DOHH2 (cell line): Measurements from ENCODE around the gene C9orf43.

Experiments
- H3F3A ChIP-seq: fragments of 200-600 bp; sonication (generic), shearing (Covaris generic); 2 replicates; pipeline ENCODE4 v1.6.0; 2016; ENCODE audit warnings: antibody characterized with exemption, mild to moderate bottlenecking; ENCODE audit not compliant: control insufficient read depth, insufficient read depth
- H3K27ac ChIP-seq: fragments of 200-600 bp; sonication (generic); 2 replicates; pipeline ENCODE4 v1.5.1; 2014; ENCODE audit warnings: low read depth, mild to moderate bottlenecking, low read length, moderate library complexity
- H3K27me3 ChIP-seq: fragments of 200-600 bp; sonication (generic); 2 replicates; pipeline ENCODE4 v1.6.1; 2014; ENCODE audit warnings: mild to moderate bottlenecking, low read length, mixed read lengths; ENCODE audit not compliant: control insufficient read depth
- H3K36me3 ChIP-seq: fragments of 200-600 bp; sonication (generic); 2 replicates; pipeline ENCODE4 v1.6.1; 2014; ENCODE audit warnings: mild to moderate bottlenecking, low read length, moderate library complexity, mixed read lengths; ENCODE audit not compliant: control insufficient read depth
- H3K4me1 ChIP-seq: fragments of 200-600 bp; sonication (generic); 2 replicates; pipeline ENCODE4 v1.6.1; 2014; ENCODE audit warnings: mild to moderate bottlenecking, low read length, mixed read lengths; ENCODE audit not compliant: control insufficient read depth
- H3K4me2 ChIP-seq: fragments of 200-600 bp; sonication (generic); 2 replicates; pipeline ENCODE4 v1.6.0; 2014; ENCODE audit warnings: mild to moderate bottlenecking, low read length, moderate library complexity
- H3K4me3 ChIP-seq: fragments of 200-600 bp; sonication (generic); 2 replicates; pipeline ENCODE4 v1.5.1; 2014; ENCODE audit warnings: mild to moderate bottlenecking, low read length, mixed read lengths
- H3K79me2 ChIP-seq: fragments of 200-600 bp; sonication (generic); 2 replicates; pipeline ENCODE4 v1.6.1; 2014; ENCODE audit warnings: mild to moderate bottlenecking, low read length, mixed read lengths; ENCODE audit not compliant: control insufficient read depth
- H3K9me2 ChIP-seq: fragments of 200-600 bp; sonication (generic); replicated peaks from 2 replicates; pipeline ENCODE4 v1.6.1; 2014; ENCODE audit warnings: mild to moderate bottlenecking, low read length, mixed read lengths; ENCODE audit not compliant: control insufficient read depth
- H3K9me3 ChIP-seq: fragments of 200-600 bp; sonication (generic); 2 replicates; pipeline ENCODE4 v1.6.1; 2014; ENCODE audit warnings: antibody characterized with exemption, low read length, mixed read lengths; ENCODE audit not compliant: control insufficient read depth, insufficient read depth
- H4K20me1 ChIP-seq: fragments of 200-600 bp; sonication (generic); 2 replicates; pipeline ENCODE4 v1.6.0; 2014; ENCODE audit warnings: low read depth, mild to moderate bottlenecking, antibody characterized with exemption, low read length, moderate library complexity; ENCODE audit not compliant: control insufficient read depth, insufficient read depth
- EZH2phosphoT487 ChIP-seq: fragments of 200-600 bp; sonication (generic); IDR thresholded peaks from 2 replicates; pipeline ENCODE4 v1.6.1; 2017; ENCODE audit warnings: borderline replicate concordance, mild to moderate bottlenecking, antibody characterized with exemption, low read length, moderate library complexity, mixed read lengths
- TF ChIP-seq, protein P1 (sequence below): fragments of 200-600 bp; sonication (generic); IDR thresholded peaks from one replicate; pipeline ENCODE4 v1.5.1; 2014; ENCODE audit warnings: antibody characterized with exemption, mild to moderate bottlenecking, low read depth, low read length; ENCODE audit not compliant: poor library complexity, severe bottlenecking

Gene C9orf43

GRCh38 chr9:113477058-113477457, 66.5 kb downstream of the C9orf43 start:
- Histone ChIP-seq H3K79me2 (no peaks in the 10 kb centered on the region), H3K4me1 (no peaks in the 10 kb centered on the region), H3K36me3 (no peaks in the 10 kb centered on the region), H3K4me3 (no peak overlapping the region), H4K20me1 (no peaks in the 10 kb centered on the region), H3K9me3 (no peaks in the 10 kb centered on the region), H3K27me3 (peaks cover 21% of the 10 kb centered on the region), H3K4me2 (no peak overlapping the region), H3F3A (no peaks in the 10 kb centered on the region), H3K9me2 (no peaks in the 10 kb centered on the region), H3K27ac (no peak overlapping the region)
- TF ChIP-seq EZH2phosphoT487 = no peak

GRCh38 chr9:113477661-113478060, 67.1 kb downstream of the C9orf43 start:
- H3K79me2 ChIP-seq = no peaks in the 10 kb centered on the region
- no peak overlapping the region for H3K27ac ChIP-seq
- TF ChIP-seq, protein P1, sequence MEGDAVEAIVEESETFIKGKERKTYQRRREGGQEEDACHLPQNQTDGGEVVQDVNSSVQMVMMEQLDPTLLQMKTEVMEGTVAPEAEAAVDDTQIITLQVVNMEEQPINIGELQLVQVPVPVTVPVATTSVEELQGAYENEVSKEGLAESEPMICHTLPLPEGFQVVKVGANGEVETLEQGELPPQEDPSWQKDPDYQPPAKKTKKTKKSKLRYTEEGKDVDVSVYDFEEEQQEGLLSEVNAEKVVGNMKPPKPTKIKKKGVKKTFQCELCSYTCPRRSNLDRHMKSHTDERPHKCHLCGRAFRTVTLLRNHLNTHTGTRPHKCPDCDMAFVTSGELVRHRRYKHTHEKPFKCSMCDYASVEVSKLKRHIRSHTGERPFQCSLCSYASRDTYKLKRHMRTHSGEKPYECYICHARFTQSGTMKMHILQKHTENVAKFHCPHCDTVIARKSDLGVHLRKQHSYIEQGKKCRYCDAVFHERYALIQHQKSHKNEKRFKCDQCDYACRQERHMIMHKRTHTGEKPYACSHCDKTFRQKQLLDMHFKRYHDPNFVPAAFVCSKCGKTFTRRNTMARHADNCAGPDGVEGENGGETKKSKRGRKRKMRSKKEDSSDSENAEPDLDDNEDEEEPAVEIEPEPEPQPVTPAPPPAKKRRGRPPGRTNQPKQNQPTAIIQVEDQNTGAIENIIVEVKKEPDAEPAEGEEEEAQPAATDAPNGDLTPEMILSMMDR = no peak
- no peak for TF ChIP-seq EZH2phosphoT487
- H3K36me3 ChIP-seq = no peaks in the 10 kb centered on the region
- peaks cover 21% of the 10 kb centered on the region for H3K27me3 ChIP-seq
- H3K9me2 ChIP-seq = no peaks in the 10 kb centered on the region
- H3F3A ChIP-seq = no peaks in the 10 kb centered on the region
- no peaks in the 10 kb centered on the region for H4K20me1 ChIP-seq
- H3K4me3 ChIP-seq = no peak overlapping the region
- no peaks in the 10 kb centered on the region for H3K9me3 ChIP-seq
- H3K4me2 ChIP-seq = no peak overlapping the region
- H3K4me1 ChIP-seq = no peaks in the 10 kb centered on the region

DNA sequence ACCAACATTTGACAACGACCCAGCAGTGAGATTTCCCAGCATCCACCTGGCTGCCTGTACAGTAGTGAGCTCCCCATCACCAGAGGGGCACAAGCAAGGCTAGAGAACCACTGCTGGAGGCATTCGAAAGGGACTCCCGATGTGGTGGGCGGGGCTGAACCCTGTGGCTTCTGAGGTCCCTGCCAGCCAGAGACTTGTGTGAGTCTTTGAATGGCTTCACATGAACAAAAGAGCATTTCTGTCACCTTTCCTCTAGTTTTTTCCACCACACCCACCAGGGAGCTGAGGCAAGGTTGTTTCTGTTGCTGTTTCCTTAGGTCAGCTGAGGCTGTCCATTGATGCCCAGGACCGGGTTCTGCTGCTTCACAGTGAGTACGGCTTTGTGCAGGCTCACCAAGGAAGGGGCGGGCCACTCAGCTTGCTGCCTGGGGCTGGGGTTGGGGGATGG, 68.7 kb downstream of the C9orf43 start:
- Histone ChIP-seq H3F3A (no peaks in the 10 kb centered on the region), H3K36me3 (no peaks in the 10 kb centered on the region), H3K4me3 (no peak overlapping the region), H3K9me3 (no peaks in the 10 kb centered on the region), H3K79me2 (no peaks in the 10 kb centered on the region), H3K4me2 (no peak overlapping the region), H3K27me3 (peaks cover 21% of the 10 kb centered on the region), H4K20me1 (no peaks in the 10 kb centered on the region), H3K4me1 (no peaks in the 10 kb centered on the region), H3K9me2 (no peaks in the 10 kb centered on the region), H3K27ac (no peak overlapping the region)
- TF ChIP-seq, protein P1 = no peak
- no peak for TF ChIP-seq EZH2phosphoT487
